Gastrocnemius medialis (tissue), 4 donors: Measurements from ENCODE around the gene CPEB1. TPM values are rescaled to one million over a fixed set of nuclear protein-coding genes. Genes with fewer than 3 reads are reported as not detected.

ENCODE experiments used
- ATAC-seq, 2 donors: fragments of 150-250 bp; one replicate each; pipeline ENCODE4 v1.9.1; 2016
- DNase-seq, 2 donors: peaks; one replicate each; pipeline ENCODE4 v3.0.0-alpha.2; 2019
- H3K27ac ChIP-seq, 4 donors: fragments of 200-600 bp; sonication (generic); 1 replicate in 1 of 4; 2 replicates in 3 of 4; pipeline ENCODE4 v1.5.1; 2016 to 2018; ENCODE audit warnings: mild to moderate bottlenecking in 2 of 4, moderate library complexity in 1 of 4
- H3K27me3 ChIP-seq, 3 donors: fragments of 200-600 bp; sonication (generic) in 2 of 3; 1 replicate in 1 of 3; 2 replicates in 2 of 3; pipeline versions ENCODE4 v1.5.1 to v1.6.0; 2016 to 2019; ENCODE audit warnings: mild to moderate bottlenecking in 1 of 3, moderate library complexity in 1 of 3
- H3K36me3 ChIP-seq, 2 donors: fragments of 200-600 bp; sonication (generic) in 1 of 2; one replicate each; pipeline ENCODE4 v1.5.1; 2017 to 2018
- H3K4me1 ChIP-seq, 2 donors: fragments of 200-600 bp; sonication (generic) in 1 of 2; one replicate each; pipeline ENCODE4 v1.5.1; 2016 to 2017; ENCODE audit warnings: mild to moderate bottlenecking in 2 of 2
- H3K4me3 ChIP-seq, 4 donors: fragments of 200-600 bp; sonication (generic) in 3 of 4; 1 replicate in 1 of 4; 2 replicates in 3 of 4; pipeline ENCODE4 v1.5.1; 2016 to 2019; ENCODE audit warnings: mild to moderate bottlenecking in 2 of 4
- H3K9me3 ChIP-seq, 3 donors: fragments of 200-600 bp; sonication (generic) in 2 of 3; 1 replicate in 1 of 3; 2 replicates in 2 of 3; pipeline ENCODE4 v1.5.1; 2016 to 2019
- POLR2A ChIP-seq, 2 donors: fragments of 450-650 bp; IDR thresholded peaks; one replicate each; pipeline ENCODE4 v1.6.1; 2017; ENCODE audit warnings: antibody characterized with exemption in 2 of 2, mild to moderate bottlenecking in 2 of 2, moderate library complexity in 2 of 2
- in situ Hi-C, 4 donors: fragments of 200-750 bp; cut with MboI; loops; one replicate each; pipeline versions ENCODE4 v1.15.0 to v1.8.0; 2017; ENCODE audit warnings: low sequenced_read_pairs in 4 of 4
- intact Hi-C: fragments of 100-400 bp; cut with DNase I; formaldehyde crosslinking; loops from one replicate; pipeline ENCODE4 v1.15.1; 2023; ENCODE audit warnings: low total_unique reads
- total RNA-seq, 4 donors: library from RNA; depleted of rRNA; stranded (reverse); fragments of >200 nt; gene quantifications; one replicate each; pipeline versions ENCODE4 v1.1.0 to v1.2.3, GENCODE V29; 2016
- TF ChIP-seq, protein P1 (sequence below), 5 experiments: fragments of 450-650 bp in 3 of 5; fragments of 200-600 bp in 2 of 5; sonication (generic) in 2 of 5; IDR thresholded peaks in 4 of 5; conservative IDR thresholded peaks in 1 of 5; 1 replicate in 4 of 5; 2 replicates in 1 of 5; pipeline ENCODE4 v1.5.1; 2016 to 2019; ENCODE audit warnings: antibody characterized with exemption in 5 of 5, mild to moderate bottlenecking in 3 of 5, moderate library complexity in 3 of 5

Gene CPEB1
- total RNA-seq, 4 donors from 2014 or later: 0.69 to 3.9 (median 2.7) TPM

DNA sequence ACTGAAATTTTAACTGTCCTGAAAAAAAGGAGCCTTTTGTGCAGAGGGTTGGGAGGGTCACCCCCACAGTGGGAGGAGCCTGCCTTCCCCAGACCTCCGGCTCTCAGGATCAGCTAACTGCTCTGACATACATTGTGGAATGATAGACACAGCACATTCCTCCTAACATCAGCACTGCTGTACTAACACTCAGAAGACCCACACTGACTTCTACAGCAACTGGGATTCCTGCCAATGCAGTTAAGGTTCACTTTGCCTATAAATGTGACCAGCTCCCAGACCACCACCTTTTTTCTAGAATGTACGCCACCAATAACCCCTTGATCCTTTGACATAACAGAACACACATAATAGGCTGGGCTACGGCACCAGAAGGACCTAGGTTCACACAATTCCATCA lies 3.2 kb downstream of the CPEB1 start:
- Histone ChIP-seq H3K27ac (no peak overlapping the region), H3K4me3 (no peak overlapping the region), H3K9me3 (no peaks in the 10 kb centered on the region), H3K27me3 (peaks cover 35 to 51% (median 44%) of the 10 kb centered on the region in 3 donors), H3K4me1 (peaks cover 12 to 17% of the 10 kb centered on the region in 2 donors), H3K36me3 (no peaks in the 10 kb centered on the region)
- intact Hi-C loops (loop anchor here (10.0 kb wide), 1 partner anchor 171 kb away; no protein-coding TSS in a partner anchor), in situ Hi-C loops (no loop called here)
- TF ChIP-seq POLR2A (IDR thresholded peaks at IDR 0.05): no peak
- TF ChIP-seq, protein P1, sequence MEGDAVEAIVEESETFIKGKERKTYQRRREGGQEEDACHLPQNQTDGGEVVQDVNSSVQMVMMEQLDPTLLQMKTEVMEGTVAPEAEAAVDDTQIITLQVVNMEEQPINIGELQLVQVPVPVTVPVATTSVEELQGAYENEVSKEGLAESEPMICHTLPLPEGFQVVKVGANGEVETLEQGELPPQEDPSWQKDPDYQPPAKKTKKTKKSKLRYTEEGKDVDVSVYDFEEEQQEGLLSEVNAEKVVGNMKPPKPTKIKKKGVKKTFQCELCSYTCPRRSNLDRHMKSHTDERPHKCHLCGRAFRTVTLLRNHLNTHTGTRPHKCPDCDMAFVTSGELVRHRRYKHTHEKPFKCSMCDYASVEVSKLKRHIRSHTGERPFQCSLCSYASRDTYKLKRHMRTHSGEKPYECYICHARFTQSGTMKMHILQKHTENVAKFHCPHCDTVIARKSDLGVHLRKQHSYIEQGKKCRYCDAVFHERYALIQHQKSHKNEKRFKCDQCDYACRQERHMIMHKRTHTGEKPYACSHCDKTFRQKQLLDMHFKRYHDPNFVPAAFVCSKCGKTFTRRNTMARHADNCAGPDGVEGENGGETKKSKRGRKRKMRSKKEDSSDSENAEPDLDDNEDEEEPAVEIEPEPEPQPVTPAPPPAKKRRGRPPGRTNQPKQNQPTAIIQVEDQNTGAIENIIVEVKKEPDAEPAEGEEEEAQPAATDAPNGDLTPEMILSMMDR (IDR thresholded peaks at IDR 0.05 in 4 of 5, conservative IDR thresholded peaks at IDR 0.05 in 1 of 5): no peak
- DNase-seq (no peak), ATAC-seq (no peak)

DNA sequence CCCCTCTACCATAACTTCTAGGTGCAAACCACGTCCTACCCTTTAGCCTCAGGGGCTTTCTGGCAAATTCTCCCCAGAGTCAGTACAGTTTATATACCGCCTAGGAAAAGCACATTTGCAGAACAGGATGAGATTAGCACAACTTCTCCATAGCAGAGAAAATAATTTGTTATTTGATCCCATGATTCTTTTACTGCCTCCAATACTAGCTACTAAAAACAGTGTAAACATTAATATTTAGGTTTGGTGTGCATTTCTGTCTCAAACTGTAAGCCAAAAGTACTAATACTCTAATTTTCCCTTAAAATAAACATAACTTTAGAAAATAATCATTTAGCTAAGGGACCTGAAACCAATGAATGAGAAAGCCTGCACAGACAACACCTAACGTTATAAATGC lies 4.5 kb downstream of the CPEB1 start:
- H3K36me3 ChIP-seq: no peaks in the 10 kb centered on the region
- no peak overlapping the region for H3K4me3 ChIP-seq
- H3K27me3 ChIP-seq: peaks cover 35 to 45% (median 38%) of the 10 kb centered on the region in 3 donors
- TF ChIP-seq, protein P1 (IDR thresholded peaks at IDR 0.05 in 4 of 5, conservative IDR thresholded peaks at IDR 0.05 in 1 of 5): no peak
- no peak for TF ChIP-seq POLR2A (IDR thresholded peaks at IDR 0.05)
- intact Hi-C loops: loop anchor here (10.0 kb wide), 1 partner anchor 172 kb away; no protein-coding TSS in a partner anchor
- no peaks in the 10 kb centered on the region for H3K9me3 ChIP-seq
- H3K4me1 ChIP-seq: peaks cover 12 to 13% of the 10 kb centered on the region in 2 donors
- no peak overlapping the region for H3K27ac ChIP-seq
- ATAC-seq: no peak
- in situ Hi-C loops: no loop called here
- no peak for DNase-seq

DNA sequence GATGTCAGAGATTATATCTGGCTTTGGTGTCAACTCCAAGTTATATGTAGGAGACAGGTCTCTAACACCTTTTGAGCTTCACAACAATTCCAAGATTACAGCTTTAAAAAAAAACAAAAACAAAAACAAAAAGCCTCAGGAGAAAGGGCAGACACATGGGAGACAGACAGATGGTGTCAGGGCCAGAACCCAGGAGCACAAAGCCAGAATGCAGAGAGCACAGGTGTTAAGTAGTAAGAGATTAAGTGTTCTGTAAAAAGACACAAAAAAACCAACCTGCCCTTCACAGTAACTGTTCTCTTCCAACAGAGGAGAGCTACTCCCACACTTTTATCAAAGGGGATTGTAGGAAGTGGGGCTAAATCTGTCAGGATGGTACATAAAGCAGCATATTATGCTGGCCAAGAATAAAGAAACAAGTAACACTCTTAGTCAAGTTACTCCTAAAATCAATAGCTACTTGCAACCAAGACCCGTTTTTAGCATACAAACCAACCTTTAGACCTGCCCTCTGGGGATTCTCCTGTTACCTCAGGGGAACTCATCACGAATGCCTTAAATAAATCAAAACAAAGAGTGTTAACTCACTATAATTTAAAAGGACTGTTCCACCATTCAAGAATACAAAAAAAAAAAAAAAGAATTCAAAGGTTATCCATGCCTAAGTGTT lies 5.9 kb downstream of the CPEB1 start:
- Histone ChIP-seq H3K36me3 (no peaks in the 10 kb centered on the region), H3K27me3 (peaks cover 23 to 33% (median 27%) of the 10 kb centered on the region in 3 donors), H3K4me1 (peaks cover 4% of the 10 kb centered on the region in 2 donors), H3K4me3 (no peak overlapping the region), H3K27ac (no peak overlapping the region), H3K9me3 (no peaks in the 10 kb centered on the region)
- in situ Hi-C loops: no loop called here
- no peak for ATAC-seq
- TF ChIP-seq, protein P1 (IDR thresholded peaks at IDR 0.05 in 4 of 5, conservative IDR thresholded peaks at IDR 0.05 in 1 of 5): no peak
- no peak for TF ChIP-seq POLR2A (IDR thresholded peaks at IDR 0.05)
- no peak for DNase-seq
- intact Hi-C loops: loop anchor here (10.0 kb wide), 1 partner anchor 174 kb away; no protein-coding TSS in a partner anchor

DNA sequence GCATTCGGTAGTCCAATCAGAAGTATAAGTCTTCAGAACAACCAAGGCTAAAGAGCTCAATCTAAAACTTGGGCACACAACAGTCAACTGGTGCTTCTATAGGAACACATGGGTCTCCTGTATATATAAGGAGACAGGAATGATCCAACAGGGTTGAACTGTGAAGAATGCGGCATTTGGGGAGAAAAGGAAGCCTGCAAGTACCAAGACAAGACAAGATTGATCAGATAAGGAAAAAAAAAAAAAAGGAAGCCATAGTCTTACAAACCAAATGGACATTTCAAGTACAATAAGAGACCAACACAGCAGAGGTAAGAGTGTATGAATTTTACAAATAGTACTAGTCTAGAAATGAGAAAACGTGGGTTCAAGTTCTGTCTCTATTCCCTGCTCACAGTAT lies 6.5 kb downstream of the CPEB1 start:
- no peak for ATAC-seq
- TF ChIP-seq, protein P1 (IDR thresholded peaks at IDR 0.05 in 4 of 5, conservative IDR thresholded peaks at IDR 0.05 in 1 of 5): no peak
- no peak for TF ChIP-seq POLR2A (IDR thresholded peaks at IDR 0.05)

More for the DNA sequence above, 6.5 kb downstream of the CPEB1 start:
- peaks cover 17 to 27% (median 22%) of the 10 kb centered on the region in 3 donors for H3K27me3 ChIP-seq
- H3K36me3 ChIP-seq: no peaks in the 10 kb centered on the region
- no peak for DNase-seq
- in situ Hi-C loops (no loop called here), intact Hi-C loops (loop anchor here (10.0 kb wide), 1 partner anchor 174 kb away; no protein-coding TSS in a partner anchor)
- no peaks in the 10 kb centered on the region for H3K9me3 ChIP-seq
- H3K4me3 ChIP-seq: no peak overlapping the region
- H3K4me1 ChIP-seq: no peaks in the 10 kb centered on the region
- H3K27ac ChIP-seq: no peak overlapping the region
